GM23338 (cell line): ENCODE measurements around the gene TMEM59. TPM values are rescaled to one million over a fixed set of nuclear protein-coding genes. Genes with fewer than 3 reads are reported as not detected.

ENCODE experiments used
- ATAC-seq: fragments of 200-7000 bp; cut with Tn5 transposase; 3 replicates; pipeline ENCODE4 v1.9.1; 2020
- DNase-seq: peaks from one replicate; pipeline ENCODE4 v3.0.0-alpha.2; 2015; ENCODE audit warnings: low spot score
- H2AFZ ChIP-seq: fragments of 200-600 bp; sonication (generic); 2 replicates; pipeline ENCODE4 v1.8.0; 2016; ENCODE audit warnings: antibody characterized with exemption, mild to moderate bottlenecking, moderate library complexity
- H3F3A ChIP-seq: fragments of 200-600 bp; sonication (generic); replicated peaks from 2 replicates; pipeline ENCODE4 v1.8.0; 2017; ENCODE audit warnings: antibody characterized with exemption, mixed run types, low read depth
- H3K27ac ChIP-seq: fragments of 200-600 bp; sonication (generic); 2 replicates; pipeline ENCODE4 v1.6.1; 2016; ENCODE audit warnings: low read depth
- H3K27me3 ChIP-seq: fragments of 200-600 bp; sonication (generic); 2 replicates; pipeline ENCODE4 v1.8.0; 2016; ENCODE audit warnings: mild to moderate bottlenecking, mixed run types, moderate library complexity; ENCODE audit not compliant: insufficient read depth
- H3K36me3 ChIP-seq: fragments of 200-600 bp; sonication (generic); 2 replicates; pipeline ENCODE4 v1.8.0; 2016; ENCODE audit warnings: mild to moderate bottlenecking; ENCODE audit not compliant: insufficient read depth
- H3K4me1 ChIP-seq: fragments of 200-600 bp; sonication (generic); 2 replicates; pipeline ENCODE4 v1.8.0; 2016; ENCODE audit warnings: mild to moderate bottlenecking, moderate library complexity; ENCODE audit not compliant: insufficient read depth
- H3K4me2 ChIP-seq: fragments of 200-600 bp; sonication (generic); 2 replicates; pipeline ENCODE4 v1.7.1; 2017; ENCODE audit warnings: mixed run types
- H3K4me3 ChIP-seq: fragments of 200-600 bp; sonication (generic); 2 replicates; pipeline ENCODE4 v1.6.1; 2016; ENCODE audit warnings: mixed run types
- H3K79me2 ChIP-seq: fragments of 200-600 bp; sonication (generic); replicated peaks from 2 replicates; pipeline ENCODE4 v1.8.0; 2017; ENCODE audit warnings: mild to moderate bottlenecking; ENCODE audit not compliant: insufficient read depth
- H3K9me2 ChIP-seq: fragments of 200-600 bp; sonication (generic); 2 replicates; pipeline ENCODE4 v1.8.0; 2017; ENCODE audit not compliant: insufficient read depth
- H4K20me1 ChIP-seq: fragments of 200-600 bp; sonication (generic); replicated peaks from 2 replicates; pipeline ENCODE4 v1.8.0; 2017; ENCODE audit warnings: mild to moderate bottlenecking; ENCODE audit not compliant: insufficient read depth
- H3K27ac Mint-ChIP-seq: 2 replicates; pipeline ENCODE4 v1.8.0; 2020; ENCODE audit warnings: inconsistent platforms, mild to moderate bottlenecking, moderate library complexity, mixed read lengths
- H3K27me3 Mint-ChIP-seq: 3 replicates; pipeline ENCODE4 v1.8.0; 2022; ENCODE audit warnings: low read depth, mild to moderate bottlenecking, moderate library complexity, mixed read lengths, inconsistent platforms; ENCODE audit not compliant: insufficient read depth, poor library complexity
- H3K36me3 Mint-ChIP-seq: 3 replicates; pipeline ENCODE4 v1.8.0; 2021; ENCODE audit warnings: low read depth, mild to moderate bottlenecking, inconsistent platforms, moderate library complexity, mixed read lengths
- H3K4me1 Mint-ChIP-seq: 3 replicates; pipeline ENCODE4 v1.8.0; 2020; ENCODE audit warnings: mild to moderate bottlenecking, inconsistent platforms, mixed read lengths
- H3K4me3 Mint-ChIP-seq: 3 replicates; pipeline ENCODE4 v1.8.0; 2021; ENCODE audit warnings: moderate library complexity, mild to moderate bottlenecking, inconsistent platforms, mixed read lengths
- H3K9me3 Mint-ChIP-seq: 3 replicates; pipeline ENCODE4 v1.8.0; 2020; ENCODE audit warnings: moderate library complexity, mild to moderate bottlenecking, inconsistent platforms, mixed read lengths
- ZNF114 ChIP-seq: fragments of 250-450 bp; sonication (Bioruptor Pico); IDR thresholded peaks from 2 replicates; pipeline ENCODE4 v1.5.0; 2020; ENCODE audit warnings: mild to moderate bottlenecking, moderate library complexity
- microRNA-seq: library from miRNA; unstranded; fragments of <30 nt; microRNA quantifications from one replicate; pipeline ENCODE4, GENCODE V29; 2017
- polyA plus RNA-seq: library from polyadenylated mRNA; unstranded; fragments of >200 nt; fragmentation: Nextera tagmentation; extraction: Ambion mirVana; gene quantifications from 2 replicates; pipeline ENCODE4 v1.2.1, GENCODE V29; 2016
- small RNA-seq: library from RNA; depleted of rRNA; stranded (forward); fragments of <200 nt; gene quantifications from one replicate; pipeline ENCODE3, GENCODE V24; 2014; ENCODE audit warnings: low replicate concordance
- total RNA-seq: library from RNA; depleted of rRNA; stranded (reverse); fragments of >200 nt; shearing (Covaris generic); gene quantifications from 2 replicates; pipeline ENCODE4 v1.2.3, GENCODE V29; 2014; rRNA removed
- TF ChIP-seq, protein P1 (sequence below), 2 experiments: fragments of 200-600 bp in 1 of 2; sonication (generic) in 1 of 2; conservative IDR thresholded peaks; 2 replicates each; pipeline versions ENCODE4 v1.5.1 to v1.6.1; 2016 to 2017; ENCODE audit warnings: antibody characterized with exemption in 2 of 2, low read depth in 2 of 2, mild to moderate bottlenecking in 2 of 2, moderate library complexity in 1 of 2

Gene TMEM59
- total and polyA plus RNA-seq, 2 experiments from 2014 or later, result 81.9 to 132 TPM

DNA sequence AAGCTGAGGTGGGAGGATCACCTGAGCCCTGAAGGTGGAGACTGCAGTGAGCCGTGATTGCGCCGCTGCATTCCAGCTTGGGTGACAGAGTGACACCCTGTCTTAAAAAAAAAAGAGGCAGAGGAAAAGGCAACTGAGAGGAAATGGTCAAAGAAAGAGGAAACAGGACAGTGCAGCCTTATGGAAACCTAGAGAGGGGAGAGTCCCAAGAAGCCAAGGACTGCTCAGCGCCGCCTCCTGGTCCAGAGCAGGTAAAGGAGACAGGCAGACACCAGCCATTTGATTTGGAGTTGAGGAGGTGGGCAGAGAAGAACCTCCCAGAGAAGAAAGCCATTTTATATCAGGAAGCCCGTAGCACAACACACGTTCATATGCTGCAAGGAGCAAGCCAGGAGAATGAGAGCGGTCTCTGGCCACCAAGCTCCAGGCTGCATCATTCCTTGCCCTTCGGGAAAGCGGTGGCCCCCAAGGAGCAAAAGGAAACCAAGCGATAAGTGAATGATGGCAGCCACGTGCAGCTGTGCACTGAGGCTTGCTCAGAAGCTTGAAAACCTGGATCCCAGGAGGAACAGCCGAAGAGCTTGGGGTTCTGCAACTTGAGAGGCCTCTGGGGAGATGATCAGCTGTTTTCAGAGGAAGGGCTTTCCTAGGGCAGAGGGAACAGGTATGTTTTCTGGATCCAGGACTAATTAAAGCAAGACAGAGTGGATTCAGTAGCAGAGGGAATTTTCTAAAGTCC, 73.1 kb downstream of the TMEM59 start:
- DNase-seq, result peak; percentile 46
- peak overlapping the region; percentile 95 for H2AFZ ChIP-seq

More for the DNA sequence above, 73.1 kb downstream of the TMEM59 start:
- Histone ChIP-seq H3K9me2 (no peaks in the 10 kb centered on the region), H3K27me3 (no peaks in the 10 kb centered on the region), H3K4me2 (no peak overlapping the region), H3K79me2 (no peaks in the 10 kb centered on the region), H3K4me1 (peaks cover 15% of the 10 kb centered on the region), H3K4me3 (no peak overlapping the region), H3F3A (no peaks in the 10 kb centered on the region), H3K36me3 (no peaks in the 10 kb centered on the region), H4K20me1 (no peaks in the 10 kb centered on the region), H3K27ac (no peak overlapping the region)
- no peak overlapping the region for H3K27ac Mint-ChIP-seq
- no peak overlapping the region for H3K4me3 Mint-ChIP-seq
- no peaks in the 10 kb centered on the region; the same call in 2 of the 3 replicates for H3K36me3 Mint-ChIP-seq
- H3K9me3 Mint-ChIP-seq, result no peaks in the 10 kb centered on the region
- peaks cover 26% of the 10 kb centered on the region for H3K4me1 Mint-ChIP-seq
- peaks cover 2% of the 10 kb centered on the region for H3K27me3 Mint-ChIP-seq
- peak; percentile 46 for ATAC-seq
- TF ChIP-seq, protein P1, sequence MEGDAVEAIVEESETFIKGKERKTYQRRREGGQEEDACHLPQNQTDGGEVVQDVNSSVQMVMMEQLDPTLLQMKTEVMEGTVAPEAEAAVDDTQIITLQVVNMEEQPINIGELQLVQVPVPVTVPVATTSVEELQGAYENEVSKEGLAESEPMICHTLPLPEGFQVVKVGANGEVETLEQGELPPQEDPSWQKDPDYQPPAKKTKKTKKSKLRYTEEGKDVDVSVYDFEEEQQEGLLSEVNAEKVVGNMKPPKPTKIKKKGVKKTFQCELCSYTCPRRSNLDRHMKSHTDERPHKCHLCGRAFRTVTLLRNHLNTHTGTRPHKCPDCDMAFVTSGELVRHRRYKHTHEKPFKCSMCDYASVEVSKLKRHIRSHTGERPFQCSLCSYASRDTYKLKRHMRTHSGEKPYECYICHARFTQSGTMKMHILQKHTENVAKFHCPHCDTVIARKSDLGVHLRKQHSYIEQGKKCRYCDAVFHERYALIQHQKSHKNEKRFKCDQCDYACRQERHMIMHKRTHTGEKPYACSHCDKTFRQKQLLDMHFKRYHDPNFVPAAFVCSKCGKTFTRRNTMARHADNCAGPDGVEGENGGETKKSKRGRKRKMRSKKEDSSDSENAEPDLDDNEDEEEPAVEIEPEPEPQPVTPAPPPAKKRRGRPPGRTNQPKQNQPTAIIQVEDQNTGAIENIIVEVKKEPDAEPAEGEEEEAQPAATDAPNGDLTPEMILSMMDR (conservative IDR thresholded peaks at IDR 0.05; ENCODE audit: low read depth in 2 of 2), result peak; percentile 36 to 59
- no peak for TF ChIP-seq ZNF114 (CRISPR knock-in tag)

Small RNA genes within 50 kb of the gene (microRNA-seq; reads per million reads assigned to microRNA genes)
- gene MIR4781, result not detected

Small RNA genes within 50 kb of the gene (small RNA-seq; reads per million reads assigned to genes)
- gene AL353898.1 (not detected), gene AL353898.2 (not detected)

Other genes starting within 250 kb of the TMEM59 start
- 92.5 and 100 TPM in 2 replicates for gene NDC1, start 214.9 kb downstream of the TMEM59 start, total RNA-seq
- gene NDC1, start 214.9 kb downstream of the TMEM59 start, polyA plus RNA-seq, result 19.8 and 20.1 TPM in 2 replicates
- gene YIPF1, start 163.4 kb downstream of the TMEM59 start, total RNA-seq, result 24.0 and 24.8 TPM in 2 replicates
- gene YIPF1, start 163.4 kb downstream of the TMEM59 start, polyA plus RNA-seq, result 13.1 and 14.1 TPM in 2 replicates
- gene DIO1, start 159.0 kb downstream of the TMEM59 start, total RNA-seq, result not detected in 2 replicates
- gene DIO1, start 159.0 kb downstream of the TMEM59 start, polyA plus RNA-seq, result 0.27 TPM in 1 of 2 replicates, not detected in the other
- 27.2 and 28.2 TPM in 2 replicates for gene IFT25, start 107.5 kb downstream of the TMEM59 start, total RNA-seq
- gene IFT25, start 107.5 kb downstream of the TMEM59 start, polyA plus RNA-seq, result 97.1 and 109 TPM in 2 replicates
- gene LRRC42, start 106.9 kb downstream of the TMEM59 start, total RNA-seq, result 39.6 and 48.1 TPM in 2 replicates
- gene LRRC42, start 106.9 kb downstream of the TMEM59 start, polyA plus RNA-seq, result 22.4 and 25.9 TPM in 2 replicates
- gene LDLRAD1, start 35.0 kb downstream of the TMEM59 start, total RNA-seq, result not detected in 2 replicates
- gene LDLRAD1, start 35.0 kb downstream of the TMEM59 start, polyA plus RNA-seq, result not detected in 2 replicates
- 6.0 and 6.4 TPM in 2 replicates for gene TCEANC2, start 404 bp upstream of the TMEM59 start, total RNA-seq
- gene TCEANC2, start 404 bp upstream of the TMEM59 start, polyA plus RNA-seq, result 4.4 and 6.3 TPM in 2 replicates
- gene CDCP2, start 99.8 kb upstream of the TMEM59 start, total RNA-seq, result not detected in 2 replicates
- not detected in 2 replicates for gene CDCP2, start 99.8 kb upstream of the TMEM59 start, polyA plus RNA-seq
- gene CYB5RL, start 146.8 kb upstream of the TMEM59 start, total RNA-seq, result 8.4 and 11.5 TPM in 2 replicates
- 5.9 and 6.4 TPM in 2 replicates for gene CYB5RL, start 146.8 kb upstream of the TMEM59 start, polyA plus RNA-seq
- gene MRPL37, start 147.0 kb upstream of the TMEM59 start, total RNA-seq, result 121 and 155 TPM in 2 replicates
- gene MRPL37, start 147.0 kb upstream of the TMEM59 start, polyA plus RNA-seq, result 130 and 131 TPM in 2 replicates